Measurements from ENCODE around the gene PLEKHA7.

Gene PLEKHA7

GRCh38 chr11:16776711-16777612 lies 237.3 kb downstream of the PLEKHA7 start:
- DNase-seq, result no peak
- Histone ChIP-seq H3K4me3 (ENCODE audit: low read depth, low read length) (no peak overlapping the region), H3K36me3 (replicated peaks) (no peaks in the 10 kb centered on the region), H3K27me3 (replicated peaks) (no peaks in the 10 kb centered on the region), H3K27ac (no peak overlapping the region)
- no peak for TF ChIP-seq CTCF (IDR thresholded peaks at IDR 0.05; ENCODE audit: low read depth, low read length, missing control alignments)
- in situ Hi-C loops (cut with HindIII; ENCODE audit: low pct_ligation_motif_present, low sequenced_read_pairs), result no loop called here

GRCh38 chr11:16775614-16776283 lies 238.5 kb downstream of the PLEKHA7 start:
- no peak for DNase-seq

GRCh38 chr11:16774936-16775613 lies 239.1 kb downstream of the PLEKHA7 start:
- Histone ChIP-seq H3K4me3 (ENCODE audit: low read depth, low read length) (no peak overlapping the region), H3K27me3 (replicated peaks) (no peaks in the 10 kb centered on the region), H3K36me3 (replicated peaks) (no peaks in the 10 kb centered on the region), H3K27ac (no peak overlapping the region)
- in situ Hi-C loops (cut with HindIII; ENCODE audit: low pct_ligation_motif_present, low sequenced_read_pairs), result no loop called here
- DNase-seq, result no peak
- TF ChIP-seq CTCF (IDR thresholded peaks at IDR 0.05; ENCODE audit: low read depth, low read length, missing control alignments), result no peak

More at GRCh38 chr11:16775614-16776283, 238.5 kb downstream of the PLEKHA7 start:
- Histone ChIP-seq H3K4me3 (ENCODE audit: low read depth, low read length) (no peak overlapping the region), H3K36me3 (replicated peaks) (no peaks in the 10 kb centered on the region), H3K27ac (no peak overlapping the region), H3K27me3 (replicated peaks) (no peaks in the 10 kb centered on the region)
- in situ Hi-C loops (cut with HindIII; ENCODE audit: low pct_ligation_motif_present, low sequenced_read_pairs), result no loop called here
- TF ChIP-seq CTCF (IDR thresholded peaks at IDR 0.05; ENCODE audit: low read depth, low read length, missing control alignments), result no peak

- no peaks in the 10 kb centered on the region for H3K36me3 ChIP-seq (replicated peaks)
- DNase-seq, result no peak
- H3K27ac ChIP-seq, result no peak overlapping the region
- no peak for TF ChIP-seq CTCF (IDR thresholded peaks at IDR 0.05; ENCODE audit: low read depth, low read length, missing control alignments)
- no peak overlapping the region for H3K4me3 ChIP-seq (ENCODE audit: low read depth, low read length)
- in situ Hi-C loops (cut with HindIII; ENCODE audit: low pct_ligation_motif_present, low sequenced_read_pairs), result no loop called here
- H3K27me3 ChIP-seq (replicated peaks), result no peaks in the 10 kb centered on the region
Measured at GRCh38 chr11:16773981-16774935, 240.0 kb downstream of the PLEKHA7 start.

- Histone ChIP-seq H3K36me3 (replicated peaks) (no peaks in the 10 kb centered on the region), H3K27me3 (replicated peaks) (no peaks in the 10 kb centered on the region), H3K27ac (no peak overlapping the region), H3K4me3 (ENCODE audit: low read depth, low read length) (no peak overlapping the region)
- no peak for DNase-seq
- no peak for TF ChIP-seq CTCF (IDR thresholded peaks at IDR 0.05; ENCODE audit: low read depth, low read length, missing control alignments)
- in situ Hi-C loops (cut with HindIII; ENCODE audit: low pct_ligation_motif_present, low sequenced_read_pairs), result no loop called here
Measured at GRCh38 chr11:16772141-16772512, 242.1 kb downstream of the PLEKHA7 start.
